Activated CD4-positive, alpha-beta T cell treated with anti-CD3 and anti-CD28 coated beads, Interleukin-2, amount 50 U/mL, for 24 hours (primary cell): ENCODE results near the gene SERPINH1.
"Not testable (repeated sequence)": the region's sequence is repeated elsewhere in the genome, so short reads cannot be mapped to it uniquely, and the experiment has no call there.

Experiments
- DNase-seq, 2 donors: peaks; one replicate each; pipeline ENCODE4 v3.0.0-alpha.2; 2020; ENCODE audit warnings: low read depth in 1 of 2, low spot score in 1 of 2

The SERPINH1 gene

GRCh38 chr11:75572744-75573143 lies 10.7 kb downstream of the SERPINH1 start:
- DNase-seq = no peak

- no peak for DNase-seq
These were observed 12.9 kb downstream of the SERPINH1 start for GRCh38 chr11:75574698-75575602.

- DNase-seq = no peak
These were observed 14.0 kb downstream of the SERPINH1 start for GRCh38 chr11:75576017-75576416.

GRCh38 chr11:75576499-75576918 lies 14.5 kb downstream of the SERPINH1 start:
- no peak for DNase-seq

GRCh38 chr11:75577207-75577606 lies 15.2 kb downstream of the SERPINH1 start:
- DNase-seq = peak; percentile 22 to 34

- DNase-seq = no peak
These were observed 16.9 kb downstream of the SERPINH1 start for GRCh38 chr11:75578977-75579376.

GRCh38 chr11:75579841-75580240 lies 17.8 kb downstream of the SERPINH1 start:
- no peak for DNase-seq

- no peak for DNase-seq
These were observed 20.4 kb downstream of the SERPINH1 start for GRCh38 chr11:75582506-75582894.

- DNase-seq = peak in 1 of 2 donors; percentile 42
These were observed 21.1 kb downstream of the SERPINH1 start for GRCh38 chr11:75582895-75583717.

- DNase-seq = no peak
These were observed 21.9 kb downstream of the SERPINH1 start for GRCh38 chr11:75583718-75584658.

GRCh38 chr11:75584659-75585292 lies 22.7 kb downstream of the SERPINH1 start:
- DNase-seq = not testable (repeated sequence)

GRCh38 chr11:75585293-75585670 lies 23.2 kb downstream of the SERPINH1 start:
- no peak for DNase-seq

- DNase-seq = no peak
These were observed 24.3 kb downstream of the SERPINH1 start for GRCh38 chr11:75586395-75586794.

- DNase-seq = no peak
These were observed 26.0 kb downstream of the SERPINH1 start for GRCh38 chr11:75588051-75588481.

- no peak for DNase-seq
These were observed 27.0 kb downstream of the SERPINH1 start for GRCh38 chr11:75589051-75589450.

GRCh38 chr11:75589933-75590332 lies 27.9 kb downstream of the SERPINH1 start:
- DNase-seq = no peak

GRCh38 chr11:75591371-75591770 lies 29.3 kb downstream of the SERPINH1 start:
- DNase-seq = no peak

- no peak for DNase-seq
These were observed 29.9 kb downstream of the SERPINH1 start for GRCh38 chr11:75591966-75592365.

- DNase-seq = no peak
These were observed 30.7 kb downstream of the SERPINH1 start for GRCh38 chr11:75592715-75593114.

- no peak for DNase-seq
These were observed 31.3 kb downstream of the SERPINH1 start for GRCh38 chr11:75593286-75593915.
